HCT116 (cell line): Measurements from ENCODE around the gene PCDHGC4. TPM values are rescaled to one million over a fixed set of nuclear protein-coding genes. Genes with fewer than 3 reads are reported as not detected.

Source experiments
- ATAC-seq: fragments of 200-7000 bp; cut with Tn5 transposase; 2 replicates; pipeline ENCODE4 v1.9.1; 2020; ENCODE audit warnings: mild to moderate bottlenecking, moderate library complexity
- BruUV-seq: library from RNA; stranded (reverse); fragments of 400-500 nt; replicated peaks from 2 replicates; lab custom pipeline; 2021; lab: Mats Ljungman, UMichigan
- CTCF ChIA-PET: fragments of 300-600 bp; sonication (Branson Sonifier 250); formaldehyde crosslinking; loops from one replicate; lab custom pipeline; 2021; ENCODE audit warnings: antibody characterized with exemption; lab: Charles Lee
- POLR2A ChIA-PET: fragments of 300-600, 350-600 bp; sonication (Branson Sonifier 250); formaldehyde crosslinking; loops from one replicate; lab custom pipeline; 2021; ENCODE audit warnings: antibody characterized with exemption; lab: Charles Lee
- RAD21 ChIA-PET, 2 experiments: fragments of 300-600 bp; sonication (Branson Sonifier 250); formaldehyde crosslinking; loops; one replicate each; lab custom pipeline; 2023; ENCODE audit warnings: low total read pairs in 2 of 2; ENCODE audit not compliant: uncharacterized antibody in 2 of 2, unreplicated experiment in 2 of 2, low non-redundant PET in 1 of 2; lab: Charles Lee
- DNase-seq: peaks from one replicate; pipeline ENCODE4 v3.0.0-alpha.2; 2010; ENCODE audit warnings: low read depth, low spot score
- H2AFZ ChIP-seq: fragments of 200-600 bp; shearing (Covaris generic), sonication (generic); 2 replicates; pipeline ENCODE4 v1.6.1; 2017; ENCODE audit warnings: low read depth, mixed run types, mixed read lengths, antibody characterized with exemption, low read length; ENCODE audit not compliant: poor library complexity, severe bottlenecking
- H3K27ac ChIP-seq: 2 replicates; pipeline ENCODE4 v1.5.1; 2012; ENCODE audit warnings: low read depth, low read length
- H3K27me3 ChIP-seq: fragments of 200-600 bp; sonication (generic); 2 replicates; pipeline ENCODE4 v1.6.1; 2016; ENCODE audit warnings: mixed run types, low read length, mixed read lengths; ENCODE audit not compliant: insufficient read depth
- H3K36me3 ChIP-seq, 2 experiments: fragments of 200-500 bp in 1 of 2; fragments of 200-600 bp in 1 of 2; sonication (Bioruptor generic) in 1 of 2; sonication (generic) in 1 of 2; 2 replicates each; pipeline versions ENCODE4 v1.5.1 to v1.6.1; 2014 to 2016; ENCODE audit warnings: low read length in 2 of 2, inconsistent platforms in 1 of 2, mixed read lengths in 1 of 2, mixed run types in 1 of 2; ENCODE audit not compliant: insufficient read depth in 2 of 2, control insufficient read depth in 1 of 2
- H3K4me1 ChIP-seq, 2 experiments: fragments of 200-600 bp in 1 of 2; sonication (generic) in 1 of 2; 2 replicates each; pipeline versions ENCODE4 v1.5.1 to v1.6.1; 2012 to 2017; ENCODE audit warnings: low read length in 2 of 2, inconsistent platforms in 1 of 2, mild to moderate bottlenecking in 1 of 2, mixed read lengths in 1 of 2, mixed run types in 1 of 2, moderate library complexity in 1 of 2; ENCODE audit not compliant: insufficient read depth in 2 of 2, control insufficient read depth in 1 of 2
- H3K4me2 ChIP-seq: fragments of 200-600 bp; sonication (generic); 2 replicates; pipeline ENCODE4 v1.6.1; 2017; ENCODE audit warnings: mixed run types, low read length, mixed read lengths
- H3K4me3 ChIP-seq, 2 experiments: fragments of 200-600 bp in 1 of 2; sonication (generic) in 1 of 2; replicated peaks in 1 of 2; 2 replicates each; pipeline ENCODE4 v1.5.1; 2011 to 2016; ENCODE audit warnings: low read length in 2 of 2, control low read depth in 1 of 2, low read depth in 1 of 2, mild to moderate bottlenecking in 1 of 2, mixed read lengths in 1 of 2, mixed run types in 1 of 2
- H3K79me2 ChIP-seq: fragments of 200-600 bp; sonication (generic); 2 replicates; pipeline ENCODE4 v1.6.1; 2017; ENCODE audit warnings: mild to moderate bottlenecking, mixed run types, low read length, moderate library complexity, mixed read lengths; ENCODE audit not compliant: insufficient read depth
- H3K9ac ChIP-seq: fragments of 200-600 bp; sonication (generic); 2 replicates; pipeline ENCODE4 v1.6.1; 2016; ENCODE audit warnings: low read length, mixed read lengths
- H3K9me2 ChIP-seq: fragments of 200-600 bp; sonication (generic), shearing (Covaris generic); 2 replicates; pipeline ENCODE4 v1.6.1; 2017; ENCODE audit warnings: mixed run types, mild to moderate bottlenecking, moderate library complexity; ENCODE audit not compliant: insufficient read depth
- H3K9me3 ChIP-seq, 2 experiments: fragments of 200-500 bp in 1 of 2; fragments of 200-600 bp in 1 of 2; sonication (Bioruptor generic) in 1 of 2; sonication (generic) in 1 of 2; 2 replicates each; pipeline ENCODE4 v1.6.1; 2014 to 2017; ENCODE audit warnings: low read length in 2 of 2, mixed read lengths in 2 of 2, inconsistent platforms in 1 of 2, low read depth in 1 of 2, mild to moderate bottlenecking in 1 of 2, mixed run types in 1 of 2, moderate library complexity in 1 of 2; ENCODE audit not compliant: control insufficient read depth in 1 of 2, insufficient read depth in 1 of 2
- H4K20me1 ChIP-seq: fragments of 200-600 bp; sonication (generic), shearing (Covaris generic); 2 replicates; pipeline ENCODE4 v1.6.1; 2017; ENCODE audit warnings: mixed run types, mild to moderate bottlenecking, moderate library complexity; ENCODE audit not compliant: insufficient read depth
- ATF3 ChIP-seq: IDR thresholded peaks from 2 replicates; pipeline ENCODE4 v1.6.1; 2012
- CBX3 ChIP-seq: IDR thresholded peaks from 2 replicates; pipeline ENCODE4 v1.6.1; 2012; ENCODE audit warnings: low read depth
- CEBPB ChIP-seq: IDR thresholded peaks from 2 replicates; pipeline ENCODE4 v1.6.1; 2012; ENCODE audit warnings: low read depth
- EGR1 ChIP-seq: IDR thresholded peaks from 2 replicates; pipeline ENCODE4 v1.6.1; 2012; ENCODE audit warnings: low read depth
- ELF1 ChIP-seq: IDR thresholded peaks from 2 replicates; pipeline ENCODE4 v1.6.1; 2012; ENCODE audit warnings: low read depth, borderline replicate concordance
- EZH2 ChIP-seq: fragments of 200-600 bp; sonication (generic); IDR thresholded peaks from 2 replicates; pipeline ENCODE4 v1.6.1; 2017; ENCODE audit warnings: antibody characterized with exemption, mixed run types
- EZH2phosphoT487 ChIP-seq: fragments of 200-600 bp; IDR thresholded peaks from 2 replicates; pipeline ENCODE4 v1.6.1; 2018; ENCODE audit warnings: antibody characterized with exemption, borderline replicate concordance
- POLR2A ChIP-seq: IDR thresholded peaks from 2 replicates; pipeline ENCODE4 v1.7.0; 2011; ENCODE audit warnings: borderline replicate concordance; ENCODE audit not compliant: insufficient read depth, insufficient read length; ENCODE audit errors: extremely low read depth
- POLR2AphosphoS5 ChIP-seq: IDR thresholded peaks from 2 replicates; pipeline ENCODE4 v1.6.1; 2011; ENCODE audit warnings: mild to moderate bottlenecking, low read depth, low read length, moderate library complexity
- RAD21 ChIP-seq: IDR thresholded peaks from 2 replicates; pipeline ENCODE4 v1.6.1; 2012; ENCODE audit warnings: low read depth, mild to moderate bottlenecking
- SIN3A ChIP-seq: IDR thresholded peaks from 2 replicates; pipeline ENCODE4 v1.6.1; 2012; ENCODE audit warnings: low read depth
- SP1 ChIP-seq: IDR thresholded peaks from 2 replicates; pipeline ENCODE4 v1.6.1; 2012; ENCODE audit warnings: low read depth
- SRF ChIP-seq: IDR thresholded peaks from 2 replicates; pipeline ENCODE4 v1.6.1; 2012; ENCODE audit warnings: low read depth
- TCF7L2 ChIP-seq: IDR thresholded peaks from 2 replicates; pipeline ENCODE4 v1.7.0; 2011; ENCODE audit warnings: borderline replicate concordance, inconsistent platforms; ENCODE audit not compliant: insufficient read depth, insufficient read length; ENCODE audit errors: extremely low read depth
- ZFX ChIP-seq: fragments of 450-650 bp; IDR thresholded peaks from 2 replicates; pipeline ENCODE4 v1.6.1; 2017
- ZNF274 ChIP-seq: fragments of 200-500 bp; sonication (Bioruptor generic); IDR thresholded peaks from 2 replicates; pipeline ENCODE4 v1.6.1; 2014; ENCODE audit warnings: mild to moderate bottlenecking, low read depth, low read length, inconsistent platforms
- intact Hi-C: fragments of 100-400 bp; cut with micrococcal nuclease; formaldehyde crosslinking; loops from 2 replicates; pipeline ENCODE4 v1.10.0; 2022
- total RNA-seq: library from RNA; stranded (reverse); gene quantifications from one replicate; pipeline ENCODE4 v1.2.1, GENCODE V29; 2021; ENCODE audit not compliant: unreplicated experiment
- TF ChIP-seq, protein P1 (sequence below): IDR thresholded peaks from 2 replicates; pipeline ENCODE4 v1.6.1; 2012; ENCODE audit warnings: low read depth
- TF ChIP-seq, protein P2 (sequence below): IDR thresholded peaks from 2 replicates; pipeline ENCODE4 v1.6.1; 2011; ENCODE audit warnings: mild to moderate bottlenecking, low read length, moderate library complexity; ENCODE audit not compliant: insufficient replicate concordance; ENCODE audit errors: extremely low read depth
- TF ChIP-seq, protein P3 (sequence below), 3 experiments: fragments of 200-600 bp in 1 of 3; sonication (generic) in 1 of 3; IDR thresholded peaks in 2 of 3; conservative IDR thresholded peaks in 1 of 3; 2 replicates each; pipeline ENCODE4 v1.5.1; 2012 to 2017; ENCODE audit warnings: low read depth in 2 of 3, low read length in 2 of 3, antibody characterized with exemption in 1 of 3, borderline replicate concordance in 1 of 3, control low read depth in 1 of 3, mild to moderate bottlenecking in 1 of 3, mixed read lengths in 1 of 3, mixed run types in 1 of 3, moderate library complexity in 1 of 3; ENCODE audit not compliant: insufficient read depth in 1 of 3

Gene PCDHGC4
- total RNA-seq, 1 experiment from 2014 or later = 0.05 TPM

GRCh38 chr5:141485321-141486055 is 658 bp downstream of the PCDHGC4 start:
- POLR2A ChIA-PET = no interaction called here
- Histone ChIP-seq H3K79me2 (no peaks in the 10 kb centered on the region), H3K27ac (no peak overlapping the region), H3K9me2 (no peaks in the 10 kb centered on the region), H3K9me3 (no peaks in the 10 kb centered on the region), H3K4me2 (no peak overlapping the region), H2AFZ (no peak overlapping the region), H3K4me1 (no peaks in the 10 kb centered on the region), H3K4me3 (no peak overlapping the region), H4K20me1 (no peaks in the 10 kb centered on the region), H3K27me3 (no peaks in the 10 kb centered on the region), H3K9ac (no peak overlapping the region), H3K36me3 (no peaks in the 10 kb centered on the region)
- intact Hi-C loops = no loop called here
- CTCF ChIA-PET = no interaction called here
- TF ChIP-seq, protein P1, sequence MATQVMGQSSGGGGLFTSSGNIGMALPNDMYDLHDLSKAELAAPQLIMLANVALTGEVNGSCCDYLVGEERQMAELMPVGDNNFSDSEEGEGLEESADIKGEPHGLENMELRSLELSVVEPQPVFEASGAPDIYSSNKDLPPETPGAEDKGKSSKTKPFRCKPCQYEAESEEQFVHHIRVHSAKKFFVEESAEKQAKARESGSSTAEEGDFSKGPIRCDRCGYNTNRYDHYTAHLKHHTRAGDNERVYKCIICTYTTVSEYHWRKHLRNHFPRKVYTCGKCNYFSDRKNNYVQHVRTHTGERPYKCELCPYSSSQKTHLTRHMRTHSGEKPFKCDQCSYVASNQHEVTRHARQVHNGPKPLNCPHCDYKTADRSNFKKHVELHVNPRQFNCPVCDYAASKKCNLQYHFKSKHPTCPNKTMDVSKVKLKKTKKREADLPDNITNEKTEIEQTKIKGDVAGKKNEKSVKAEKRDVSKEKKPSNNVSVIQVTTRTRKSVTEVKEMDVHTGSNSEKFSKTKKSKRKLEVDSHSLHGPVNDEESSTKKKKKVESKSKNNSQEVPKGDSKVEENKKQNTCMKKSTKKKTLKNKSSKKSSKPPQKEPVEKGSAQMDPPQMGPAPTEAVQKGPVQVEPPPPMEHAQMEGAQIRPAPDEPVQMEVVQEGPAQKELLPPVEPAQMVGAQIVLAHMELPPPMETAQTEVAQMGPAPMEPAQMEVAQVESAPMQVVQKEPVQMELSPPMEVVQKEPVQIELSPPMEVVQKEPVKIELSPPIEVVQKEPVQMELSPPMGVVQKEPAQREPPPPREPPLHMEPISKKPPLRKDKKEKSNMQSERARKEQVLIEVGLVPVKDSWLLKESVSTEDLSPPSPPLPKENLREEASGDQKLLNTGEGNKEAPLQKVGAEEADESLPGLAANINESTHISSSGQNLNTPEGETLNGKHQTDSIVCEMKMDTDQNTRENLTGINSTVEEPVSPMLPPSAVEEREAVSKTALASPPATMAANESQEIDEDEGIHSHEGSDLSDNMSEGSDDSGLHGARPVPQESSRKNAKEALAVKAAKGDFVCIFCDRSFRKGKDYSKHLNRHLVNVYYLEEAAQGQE = no peak
- no peak for TF ChIP-seq POLR2A
- no peak for TF ChIP-seq SP1
- TF ChIP-seq CEBPB = no peak
- TF ChIP-seq SIN3A = no peak
- TF ChIP-seq EZH2phosphoT487 = no peak
- TF ChIP-seq, protein P2, sequence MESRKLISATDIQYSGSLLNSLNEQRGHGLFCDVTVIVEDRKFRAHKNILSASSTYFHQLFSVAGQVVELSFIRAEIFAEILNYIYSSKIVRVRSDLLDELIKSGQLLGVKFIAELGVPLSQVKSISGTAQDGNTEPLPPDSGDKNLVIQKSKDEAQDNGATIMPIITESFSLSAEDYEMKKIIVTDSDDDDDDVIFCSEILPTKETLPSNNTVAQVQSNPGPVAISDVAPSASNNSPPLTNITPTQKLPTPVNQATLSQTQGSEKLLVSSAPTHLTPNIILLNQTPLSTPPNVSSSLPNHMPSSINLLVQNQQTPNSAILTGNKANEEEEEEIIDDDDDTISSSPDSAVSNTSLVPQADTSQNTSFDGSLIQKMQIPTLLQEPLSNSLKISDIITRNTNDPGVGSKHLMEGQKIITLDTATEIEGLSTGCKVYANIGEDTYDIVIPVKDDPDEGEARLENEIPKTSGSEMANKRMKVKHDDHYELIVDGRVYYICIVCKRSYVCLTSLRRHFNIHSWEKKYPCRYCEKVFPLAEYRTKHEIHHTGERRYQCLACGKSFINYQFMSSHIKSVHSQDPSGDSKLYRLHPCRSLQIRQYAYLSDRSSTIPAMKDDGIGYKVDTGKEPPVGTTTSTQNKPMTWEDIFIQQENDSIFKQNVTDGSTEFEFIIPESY = no peak
- TF ChIP-seq ELF1 = no peak
- TF ChIP-seq RAD21 = no peak
- TF ChIP-seq, protein P3, sequence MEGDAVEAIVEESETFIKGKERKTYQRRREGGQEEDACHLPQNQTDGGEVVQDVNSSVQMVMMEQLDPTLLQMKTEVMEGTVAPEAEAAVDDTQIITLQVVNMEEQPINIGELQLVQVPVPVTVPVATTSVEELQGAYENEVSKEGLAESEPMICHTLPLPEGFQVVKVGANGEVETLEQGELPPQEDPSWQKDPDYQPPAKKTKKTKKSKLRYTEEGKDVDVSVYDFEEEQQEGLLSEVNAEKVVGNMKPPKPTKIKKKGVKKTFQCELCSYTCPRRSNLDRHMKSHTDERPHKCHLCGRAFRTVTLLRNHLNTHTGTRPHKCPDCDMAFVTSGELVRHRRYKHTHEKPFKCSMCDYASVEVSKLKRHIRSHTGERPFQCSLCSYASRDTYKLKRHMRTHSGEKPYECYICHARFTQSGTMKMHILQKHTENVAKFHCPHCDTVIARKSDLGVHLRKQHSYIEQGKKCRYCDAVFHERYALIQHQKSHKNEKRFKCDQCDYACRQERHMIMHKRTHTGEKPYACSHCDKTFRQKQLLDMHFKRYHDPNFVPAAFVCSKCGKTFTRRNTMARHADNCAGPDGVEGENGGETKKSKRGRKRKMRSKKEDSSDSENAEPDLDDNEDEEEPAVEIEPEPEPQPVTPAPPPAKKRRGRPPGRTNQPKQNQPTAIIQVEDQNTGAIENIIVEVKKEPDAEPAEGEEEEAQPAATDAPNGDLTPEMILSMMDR (IDR thresholded peaks at IDR 0.05 in 2 of 3, conservative IDR thresholded peaks at IDR 0.05 in 1 of 3; ENCODE audit: borderline replicate concordance in 1 of 3, insufficient read depth in 1 of 3, low read depth in 2 of 3, low read length in 2 of 3) = no peak
- TF ChIP-seq ZNF274 = no peak
- TF ChIP-seq EZH2 = no peak
- TF ChIP-seq ATF3 = no peak
- TF ChIP-seq CBX3 = no peak
- no peak for TF ChIP-seq SRF
- no peak for TF ChIP-seq POLR2AphosphoS5
- no peak for TF ChIP-seq EGR1
- no peak for TF ChIP-seq ZFX
- no peak for TF ChIP-seq TCF7L2
- RAD21 ChIA-PET = no interaction called here
- DNase-seq (no peak), ATAC-seq (no peak)
- no TSS peak for BruUV-seq
